PFSK-1 (cell line): ENCODE measurements around the gene UCMA.

ENCODE experiments used
- FOXP2 ChIP-seq: optimal IDR thresholded peaks from 2 replicates; pipeline ENCODE3; 2011; ENCODE audit warnings: borderline replicate concordance, control low read depth, inconsistent platforms; ENCODE audit not compliant: insufficient read depth; ENCODE audit errors: extremely low read length, extremely low read depth
- POLR2AphosphoS5 ChIP-seq: IDR thresholded peaks from 2 replicates; pipeline ENCODE4 v1.6.1; 2012; ENCODE audit warnings: low read depth, mild to moderate bottlenecking, control low read depth, low read length, moderate library complexity
- SIN3A ChIP-seq: IDR thresholded peaks from 2 replicates; pipeline ENCODE4 v1.6.1; 2012; ENCODE audit warnings: mild to moderate bottlenecking, low read length, moderate library complexity, borderline replicate concordance; ENCODE audit not compliant: insufficient read depth
- TAF1 ChIP-seq: IDR thresholded peaks from 2 replicates; pipeline ENCODE4 v1.6.1; 2012; ENCODE audit warnings: low read length, control low read depth, borderline replicate concordance; ENCODE audit not compliant: insufficient read depth
- TF ChIP-seq, protein P1 (sequence below), 2 experiments: IDR thresholded peaks; 2 replicates each; pipeline versions ENCODE4 v1.6.1 to v1.8.0; 2011 to 2012; ENCODE audit warnings: low read depth in 2 of 2, low read length in 2 of 2, control low read depth in 1 of 2, inconsistent platforms in 1 of 2, mild to moderate bottlenecking in 1 of 2, moderate library complexity in 1 of 2; ENCODE audit not compliant: insufficient read depth in 1 of 2

UCMA gene

DNA sequence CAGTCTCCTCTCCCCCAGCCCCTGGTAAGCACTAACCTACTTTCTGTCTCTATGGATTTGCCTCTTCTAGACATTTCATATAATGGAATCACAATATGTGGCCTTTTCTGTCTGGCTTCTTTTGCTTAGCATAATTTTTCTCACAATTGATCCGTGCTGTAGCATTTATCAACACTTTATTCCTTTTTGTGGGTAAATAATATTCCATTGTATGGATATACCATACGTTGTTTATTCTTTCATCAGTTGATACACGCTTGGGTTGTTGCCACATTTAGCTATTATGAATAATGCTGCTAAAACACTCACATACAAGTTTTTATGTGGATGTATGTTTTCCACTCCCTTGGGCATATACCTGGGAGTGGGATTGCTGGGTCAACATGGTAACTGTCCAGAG lies 47.0 kb downstream of the UCMA start:
- TF ChIP-seq SIN3A (no peak), POLR2AphosphoS5 (no peak), TAF1 (no peak), FOXP2 (no peak)
- TF ChIP-seq, protein P1, sequence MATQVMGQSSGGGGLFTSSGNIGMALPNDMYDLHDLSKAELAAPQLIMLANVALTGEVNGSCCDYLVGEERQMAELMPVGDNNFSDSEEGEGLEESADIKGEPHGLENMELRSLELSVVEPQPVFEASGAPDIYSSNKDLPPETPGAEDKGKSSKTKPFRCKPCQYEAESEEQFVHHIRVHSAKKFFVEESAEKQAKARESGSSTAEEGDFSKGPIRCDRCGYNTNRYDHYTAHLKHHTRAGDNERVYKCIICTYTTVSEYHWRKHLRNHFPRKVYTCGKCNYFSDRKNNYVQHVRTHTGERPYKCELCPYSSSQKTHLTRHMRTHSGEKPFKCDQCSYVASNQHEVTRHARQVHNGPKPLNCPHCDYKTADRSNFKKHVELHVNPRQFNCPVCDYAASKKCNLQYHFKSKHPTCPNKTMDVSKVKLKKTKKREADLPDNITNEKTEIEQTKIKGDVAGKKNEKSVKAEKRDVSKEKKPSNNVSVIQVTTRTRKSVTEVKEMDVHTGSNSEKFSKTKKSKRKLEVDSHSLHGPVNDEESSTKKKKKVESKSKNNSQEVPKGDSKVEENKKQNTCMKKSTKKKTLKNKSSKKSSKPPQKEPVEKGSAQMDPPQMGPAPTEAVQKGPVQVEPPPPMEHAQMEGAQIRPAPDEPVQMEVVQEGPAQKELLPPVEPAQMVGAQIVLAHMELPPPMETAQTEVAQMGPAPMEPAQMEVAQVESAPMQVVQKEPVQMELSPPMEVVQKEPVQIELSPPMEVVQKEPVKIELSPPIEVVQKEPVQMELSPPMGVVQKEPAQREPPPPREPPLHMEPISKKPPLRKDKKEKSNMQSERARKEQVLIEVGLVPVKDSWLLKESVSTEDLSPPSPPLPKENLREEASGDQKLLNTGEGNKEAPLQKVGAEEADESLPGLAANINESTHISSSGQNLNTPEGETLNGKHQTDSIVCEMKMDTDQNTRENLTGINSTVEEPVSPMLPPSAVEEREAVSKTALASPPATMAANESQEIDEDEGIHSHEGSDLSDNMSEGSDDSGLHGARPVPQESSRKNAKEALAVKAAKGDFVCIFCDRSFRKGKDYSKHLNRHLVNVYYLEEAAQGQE (IDR thresholded peaks at IDR 0.05; ENCODE audit: insufficient read depth in 1 of 2, low read depth in 2 of 2, low read length in 2 of 2), result no peak

DNA sequence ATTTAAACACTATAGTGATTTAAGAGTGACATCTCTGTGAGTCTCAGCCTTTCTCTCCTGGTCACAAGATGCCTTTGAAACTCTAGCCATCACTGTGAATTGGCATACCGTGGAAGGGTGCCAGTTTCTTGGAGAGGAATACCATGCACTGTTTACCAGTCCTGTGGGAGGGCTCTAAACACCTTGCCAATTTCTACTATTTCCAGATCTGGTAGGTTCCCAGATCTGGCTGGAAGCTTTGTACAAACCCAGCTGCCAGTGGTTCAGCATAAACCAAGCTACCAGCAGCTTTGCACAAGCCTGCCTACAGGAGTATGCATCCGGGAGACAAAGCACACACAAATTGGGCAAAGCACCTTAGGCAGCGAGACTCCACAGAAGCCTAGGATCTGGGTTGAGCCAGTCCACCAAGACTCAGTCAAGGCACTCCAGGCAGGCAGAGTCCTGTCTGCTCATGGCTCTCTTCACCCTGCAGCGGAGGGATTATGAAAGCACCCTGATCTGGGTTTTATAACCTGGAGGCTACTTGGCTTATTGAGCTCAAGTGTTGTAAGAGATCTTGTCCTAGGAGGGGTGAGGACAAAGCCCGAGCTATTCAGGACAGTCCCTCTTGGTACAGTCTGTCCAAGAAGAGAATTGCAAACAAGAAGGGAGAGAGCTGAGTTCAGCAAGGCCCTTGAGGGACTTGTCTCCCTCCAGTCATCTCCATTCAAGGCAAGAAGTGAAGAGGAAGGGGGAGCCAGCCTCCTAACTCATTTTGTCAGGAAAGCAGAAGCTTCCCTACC lies 49.3 kb downstream of the UCMA start:
- TF ChIP-seq, protein P1 (IDR thresholded peaks at IDR 0.05; ENCODE audit: insufficient read depth in 1 of 2, low read depth in 2 of 2, low read length in 2 of 2), result no peak

DNA sequence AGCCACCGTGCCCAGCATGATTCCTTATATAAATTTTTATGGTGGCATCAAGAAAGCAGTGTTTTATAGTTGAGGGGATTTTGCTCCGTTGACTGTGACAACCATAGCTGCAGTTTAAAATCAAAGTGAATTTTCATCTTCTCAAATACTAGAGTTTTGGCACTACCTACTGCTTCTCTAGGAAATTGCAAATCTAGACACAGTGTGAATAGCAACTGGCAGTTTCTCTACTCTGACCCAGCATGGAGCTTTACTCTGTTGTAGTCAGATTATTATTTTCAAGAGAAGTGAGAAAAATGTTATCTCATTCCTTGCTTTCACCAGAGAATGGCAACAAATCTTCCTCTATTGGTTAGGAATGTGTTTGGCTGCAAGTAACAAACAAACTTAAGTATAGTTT lies 49.9 kb downstream of the UCMA start:
- TF ChIP-seq POLR2AphosphoS5 (no peak), TAF1 (no peak), FOXP2 (no peak), SIN3A (no peak)
- TF ChIP-seq, protein P1 (IDR thresholded peaks at IDR 0.05; ENCODE audit: insufficient read depth in 1 of 2, low read depth in 2 of 2, low read length in 2 of 2), result no peak

- TF ChIP-seq TAF1 (no peak), POLR2AphosphoS5 (no peak), FOXP2 (no peak), SIN3A (no peak)
- TF ChIP-seq, protein P1 (IDR thresholded peaks at IDR 0.05; ENCODE audit: insufficient read depth in 1 of 2, low read depth in 2 of 2, low read length in 2 of 2), result no peak
Observed at GRCh38 chr10:13183625-13184024, 50.5 kb downstream of the UCMA start.

- TF ChIP-seq POLR2AphosphoS5 (no peak), SIN3A (no peak), TAF1 (no peak), FOXP2 (no peak)
- TF ChIP-seq, protein P1 (IDR thresholded peaks at IDR 0.05; ENCODE audit: insufficient read depth in 1 of 2, low read depth in 2 of 2, low read length in 2 of 2), result no peak
Observed at GRCh38 chr10:13182424-13182823, 51.8 kb downstream of the UCMA start.
